NCI-H1417 treated with DMSO at 0.1 percent for 48 hours (cell line): ENCODE measurements around the gene RAB11FIP4.

Experiments
- DNase-seq: peaks from one replicate; lab custom pipeline; 2025; lab: John Stamatoyannopoulos, UW

The RAB11FIP4 gene

GRCh38 chr17:31408586-31408985 is 17.1 kb downstream of the RAB11FIP4 start:
- DNase-seq = no peak

GRCh38 chr17:31411707-31412285 is 20.3 kb downstream of the RAB11FIP4 start:
- no peak for DNase-seq

GRCh38 chr17:31412511-31412910 is 21.0 kb downstream of the RAB11FIP4 start:
- DNase-seq = no peak

GRCh38 chr17:31413081-31413799 is 21.8 kb downstream of the RAB11FIP4 start:
- DNase-seq = no peak

GRCh38 chr17:31413874-31414549 is 22.5 kb downstream of the RAB11FIP4 start:
- DNase-seq = no peak

- no peak for DNase-seq
Observed at GRCh38 chr17:31414550-31414918, 23.1 kb downstream of the RAB11FIP4 start.

GRCh38 chr17:31415004-31415454 is 23.6 kb downstream of the RAB11FIP4 start:
- DNase-seq = no peak

GRCh38 chr17:31415640-31416502 is 24.4 kb downstream of the RAB11FIP4 start:
- no peak for DNase-seq

GRCh38 chr17:31416503-31416923 is 25.0 kb downstream of the RAB11FIP4 start:
- no peak for DNase-seq

GRCh38 chr17:31417051-31417792 is 25.7 kb downstream of the RAB11FIP4 start:
- no peak for DNase-seq

- DNase-seq = no peak
Observed at GRCh38 chr17:31418773-31419350, 27.4 kb downstream of the RAB11FIP4 start.

GRCh38 chr17:31422443-31422842 is 31.0 kb downstream of the RAB11FIP4 start:
- no peak for DNase-seq

GRCh38 chr17:31424944-31425281 is 33.4 kb downstream of the RAB11FIP4 start:
- DNase-seq = no peak

- no peak for DNase-seq
Observed at GRCh38 chr17:31425282-31426040, 34.0 kb downstream of the RAB11FIP4 start.

- no peak for DNase-seq
Observed at GRCh38 chr17:31427684-31428083, 36.2 kb downstream of the RAB11FIP4 start.

GRCh38 chr17:31428111-31428510 is 36.6 kb downstream of the RAB11FIP4 start:
- no peak for DNase-seq

GRCh38 chr17:31428512-31428911 is 37.0 kb downstream of the RAB11FIP4 start:
- DNase-seq = no peak

GRCh38 chr17:31431098-31431851 is 39.8 kb downstream of the RAB11FIP4 start:
- no peak for DNase-seq

- no peak for DNase-seq
Observed at GRCh38 chr17:31431852-31432658, 40.6 kb downstream of the RAB11FIP4 start.
